HCT116 (cell line): Measurements from ENCODE around the gene SRGAP3.

Experiments used
- CTCF ChIP-seq, 3 experiments: fragments of 200-600 bp in 1 of 3; sonication (generic) in 1 of 3; IDR thresholded peaks in 2 of 3; conservative IDR thresholded peaks in 1 of 3; 2 replicates each; pipeline ENCODE4 v1.5.1; 2012 to 2017; ENCODE audit warnings: low read depth in 2 of 3, low read length in 2 of 3, antibody characterized with exemption in 1 of 3, borderline replicate concordance in 1 of 3, control low read depth in 1 of 3, mild to moderate bottlenecking in 1 of 3, mixed read lengths in 1 of 3, mixed run types in 1 of 3, moderate library complexity in 1 of 3; ENCODE audit not compliant: insufficient read depth in 1 of 3
- EGR1 ChIP-seq: IDR thresholded peaks from 2 replicates; pipeline ENCODE4 v1.6.1; 2012; ENCODE audit warnings: low read depth
- EZH2phosphoT487 ChIP-seq: fragments of 200-600 bp; IDR thresholded peaks from 2 replicates; pipeline ENCODE4 v1.6.1; 2018; ENCODE audit warnings: antibody characterized with exemption, borderline replicate concordance

- TF ChIP-seq EGR1 (no peak), EZH2phosphoT487 (no peak), CTCF (IDR thresholded peaks at IDR 0.05 in 2 of 3, conservative IDR thresholded peaks at IDR 0.05 in 1 of 3; ENCODE audit: borderline replicate concordance in 1 of 3, insufficient read depth in 1 of 3, low read depth in 2 of 3, low read length in 2 of 3) (no peak)
Observed at GRCh38 chr3:9193633-9194195, 55.7 kb downstream of the SRGAP3 start.
